H1 (cell line): ENCODE results near the gene KLHL29. TPM values are rescaled to one million over a fixed set of nuclear protein-coding genes. Genes with fewer than 3 reads are reported as not detected.

Experiments used
- CTCF ChIA-PET: fragments of 300-600 bp; sonication (Branson Sonifier 250); formaldehyde crosslinking; loops from one replicate; lab custom pipeline; 2021; ENCODE audit not compliant: partially characterized antibody; lab: Charles Lee
- POLR2A ChIA-PET: fragments of 300-600 bp; sonication (Branson Sonifier 250); formaldehyde crosslinking; loops from one replicate; lab custom pipeline; 2021; ENCODE audit warnings: inconsistent platforms; ENCODE audit not compliant: partially characterized antibody; lab: Charles Lee
- DNase-seq, 2 experiments: peaks; one replicate each; pipeline versions ENCODE4 v3.0.0 to v3.0.0-alpha.2; 2010 to 2022; ENCODE audit warnings: low spot score in 2 of 2, low read depth in 1 of 2, mixed read lengths in 1 of 2
- FAIRE-seq: peaks from 2 replicates; lab custom pipeline; 2011; peaks lifted over from hg19 to GRCh38; lab: Jason Lieb, UNC
- H2AFZ ChIP-seq: 2 replicates; pipeline ENCODE4 v1.8.1; 2012; ENCODE audit warnings: low read length, inconsistent platforms
- H2AK5ac ChIP-seq: 2 replicates; pipeline ENCODE4 v1.6.1; 2013; ENCODE audit warnings: low read depth, low read length
- H2BK120ac ChIP-seq: replicated peaks from 2 replicates; pipeline ENCODE3; 2013; ENCODE audit warnings: low read depth, low read length, inconsistent platforms
- H2BK12ac ChIP-seq: 2 replicates; pipeline ENCODE4 v1.6.1; 2013; ENCODE audit warnings: low read depth, low read length
- H2BK15ac ChIP-seq: 2 replicates; pipeline ENCODE4 v1.6.1; 2013; ENCODE audit warnings: low read length
- H2BK20ac ChIP-seq: 2 replicates; pipeline ENCODE4 v1.6.1; 2013; ENCODE audit warnings: low read length
- H2BK5ac ChIP-seq: 2 replicates; pipeline ENCODE4 v1.6.1; 2013; ENCODE audit warnings: low read depth, low read length
- H3K14ac ChIP-seq: 2 replicates; pipeline ENCODE4 v1.6.1; 2013; ENCODE audit warnings: inconsistent platforms; ENCODE audit not compliant: insufficient read length
- H3K18ac ChIP-seq: 2 replicates; pipeline ENCODE4 v1.6.1; 2013; ENCODE audit warnings: low read length; ENCODE audit errors: extremely low read depth
- H3K23ac ChIP-seq: 2 replicates; pipeline ENCODE4 v1.6.1; 2013; ENCODE audit warnings: inconsistent platforms; ENCODE audit not compliant: insufficient read length
- H3K23me2 ChIP-seq: 2 replicates; pipeline ENCODE4 v1.6.1; 2013; ENCODE audit warnings: low read depth, low read length
- H3K27ac ChIP-seq: 2 replicates; pipeline ENCODE4 v1.6.1; 2011; ENCODE audit warnings: low read depth, low read length, inconsistent platforms
- H3K27me3 ChIP-seq, 4 experiments: replicated peaks in 1 of 4; 1 replicate in 1 of 4; 2 replicates in 3 of 4; pipeline versions ENCODE4 v1.6.1 to v1.8.1; 2011 to 2013; ENCODE audit warnings: low read length in 3 of 4, mild to moderate bottlenecking in 3 of 4, inconsistent platforms in 2 of 4, mixed read lengths in 2 of 4, moderate library complexity in 1 of 4; ENCODE audit not compliant: control insufficient read depth in 3 of 4, insufficient read depth in 3 of 4; ENCODE audit errors: extremely low read depth in 1 of 4
- H3K36me3 ChIP-seq, 4 experiments: 2 replicates each; pipeline versions ENCODE4 v1.6.1 to v1.8.1; 2011 to 2013; ENCODE audit warnings: mild to moderate bottlenecking in 4 of 4, low read length in 3 of 4, moderate library complexity in 2 of 4, control low read depth in 1 of 4, inconsistent platforms in 1 of 4; ENCODE audit not compliant: insufficient read depth in 4 of 4, control insufficient read depth in 2 of 4
- H3K4ac ChIP-seq: replicated peaks from 2 replicates; pipeline ENCODE3; 2013; ENCODE audit warnings: low read length, low read depth, mixed read lengths, inconsistent platforms; ENCODE audit not compliant: insufficient read length
- H3K4me1 ChIP-seq, 4 experiments: replicated peaks in 1 of 4; 1 replicate in 1 of 4; 2 replicates in 3 of 4; pipeline versions ENCODE4 v1.6.1 to v1.8.1; 2011 to 2013; ENCODE audit warnings: low read length in 3 of 4, inconsistent platforms in 2 of 4, mixed read lengths in 1 of 4; ENCODE audit not compliant: insufficient read depth in 4 of 4, control insufficient read depth in 3 of 4
- H3K4me2 ChIP-seq, 2 experiments: 2 replicates each; pipeline versions ENCODE4 v1.6.1 to v1.8.1; 2011 to 2013; ENCODE audit warnings: low read depth in 2 of 2, low read length in 2 of 2, control low read depth in 1 of 2, inconsistent platforms in 1 of 2, mild to moderate bottlenecking in 1 of 2; ENCODE audit not compliant: insufficient read depth in 1 of 2
- H3K4me3 ChIP-seq, 4 experiments: fragments of 200-600, 300-600 bp in 1 of 4; sonication (generic), shearing (Covaris generic), sonication (Bioruptor Twin) in 1 of 4; 2 replicates each; pipeline versions ENCODE4 v1.5.1 to v1.8.1; 2011 to 2016; ENCODE audit warnings: low read length in 4 of 4, low read depth in 3 of 4, control low read depth in 2 of 4, inconsistent platforms in 2 of 4, mild to moderate bottlenecking in 2 of 4, mixed read lengths in 1 of 4, moderate library complexity in 1 of 4; ENCODE audit not compliant: insufficient read depth in 2 of 4; ENCODE audit errors: extremely low read depth in 1 of 4
- H3K56ac ChIP-seq: replicated peaks from 2 replicates; pipeline ENCODE3; 2013; ENCODE audit warnings: low read depth, mild to moderate bottlenecking, mixed read lengths, low read length, inconsistent platforms; ENCODE audit not compliant: insufficient read length
- H3K79me1 ChIP-seq: 2 replicates; pipeline ENCODE4 v1.6.1; 2013; ENCODE audit warnings: low read depth, low read length, control low read depth
- H3K79me2 ChIP-seq, 2 experiments: 2 replicates each; pipeline versions ENCODE4 v1.6.1 to v1.8.1; 2012 to 2013; ENCODE audit warnings: low read length in 2 of 2, mild to moderate bottlenecking in 2 of 2, inconsistent platforms in 1 of 2; ENCODE audit not compliant: insufficient read depth in 2 of 2, control insufficient read depth in 1 of 2
- H3K9ac ChIP-seq, 4 experiments: replicated peaks in 1 of 4; 1 replicate in 1 of 4; 2 replicates in 3 of 4; pipeline versions ENCODE4 v1.6.1 to v1.8.1; 2011 to 2013; ENCODE audit warnings: low read depth in 3 of 4, low read length in 3 of 4, control low read depth in 2 of 4, mild to moderate bottlenecking in 2 of 4, moderate library complexity in 2 of 4, inconsistent platforms in 1 of 4; ENCODE audit errors: extremely low read depth in 1 of 4
- H3K9me3 ChIP-seq, 2 experiments: 2 replicates each; pipeline versions ENCODE4 v1.6.1 to v1.8.1; 2012 to 2013; ENCODE audit warnings: mild to moderate bottlenecking in 2 of 2, moderate library complexity in 2 of 2, control low read depth in 1 of 2, inconsistent platforms in 1 of 2, low read depth in 1 of 2, low read length in 1 of 2, mixed read lengths in 1 of 2; ENCODE audit not compliant: insufficient read depth in 2 of 2
- H4K20me1 ChIP-seq, 2 experiments: replicated peaks in 1 of 2; 2 replicates each; pipeline versions ENCODE3 to v1.8.1; 2011 to 2013; ENCODE audit warnings: inconsistent platforms in 2 of 2, low read length in 2 of 2, mild to moderate bottlenecking in 1 of 2; ENCODE audit not compliant: insufficient read depth in 2 of 2, control insufficient read depth in 1 of 2
- H4K5ac ChIP-seq: 2 replicates; pipeline ENCODE4 v1.6.1; 2013; ENCODE audit warnings: low read length, low read depth, mixed read lengths, inconsistent platforms; ENCODE audit not compliant: insufficient read length
- H4K8ac ChIP-seq: 2 replicates; pipeline ENCODE4 v1.8.0; 2013; ENCODE audit warnings: mild to moderate bottlenecking, moderate library complexity, low read length, inconsistent platforms; ENCODE audit not compliant: insufficient read depth; ENCODE audit errors: extremely low read depth
- H4K91ac ChIP-seq: replicated peaks from 2 replicates; pipeline ENCODE3; 2013; ENCODE audit warnings: low read length, mixed read lengths, inconsistent platforms; ENCODE audit not compliant: insufficient read length
- BACH1 ChIP-seq: IDR thresholded peaks from 2 replicates; pipeline ENCODE4 v1.6.1; 2012; ENCODE audit warnings: low read length, improper control_type of control experiment
- FOSL1 ChIP-seq: IDR thresholded peaks from 2 replicates; pipeline ENCODE4 v1.6.1; 2011; ENCODE audit warnings: mild to moderate bottlenecking, low read depth, low read length, moderate library complexity; ENCODE audit not compliant: insufficient read depth
- WGBS, 2 experiments: shearing (Covaris generic) in 1 of 2; methylation state at CpG; one replicate each; pipeline versions ENCODE4 v1.1.6 to v1.1.7; 2013 to 2015; ENCODE audit warnings: low lambda C conversion rate in 2 of 2, mixed read lengths in 2 of 2, inconsistent platforms in 1 of 2, low coverage in 1 of 2, missing lambda C conversion rate in 1 of 2; ENCODE audit not compliant: insufficient replicate concordance in 2 of 2, insufficient coverage in 1 of 2, insufficient read length in 1 of 2; ENCODE audit errors: extremely low coverage in 1 of 2, missing lambda C conversion rate in 1 of 2; 5-methylcytosine and 5-hydroxymethylcytosine counted together
- polyA plus RNA-seq, 7 experiments: library from polyadenylated mRNA; depleted of rRNA in 3 of 7; stranded (reverse) in 5 of 7; unstranded in 2 of 7; fragments of >200 nt in 5 of 7; fragments of 200-250 nt in 2 of 7; gene quantifications; 1 replicate in 5 of 7; 2 replicates in 1 of 7; 4 replicates in 1 of 7; pipeline versions ENCODE4 v1.2.1 to v1.2.3, GENCODE V29; 2011 to 2013; ENCODE audit warnings: missing spikeins in 2 of 7, mixed read lengths in 2 of 7
- total RNA-seq: library from RNA; stranded (reverse); fragmentation: NEBNext Ultra II Directional; extraction: Animal tissue kit (Norgen Biotek cat#: 25700); gene quantifications from 2 replicates; pipeline ENCODE4 v1.2.1, GENCODE V29; 2021

KLHL29 gene
- total and polyA plus RNA-seq, 2 of the 8 experiments (the other 6 are each of a cell fraction or from before 2014, with no cell fraction given): 1.1 to 4.7 TPM

GRCh38 chr2:23691106-23691470, 306.1 kb downstream of the KLHL29 start:
- FAIRE-seq: no peak
- no peak for TF ChIP-seq FOSL1
- no peak for TF ChIP-seq BACH1

More at GRCh38 chr2:23691106-23691470, 306.1 kb downstream of the KLHL29 start:
- 92% methylated on average over 10 of the region's 10 CpGs; no CpG with 5 or more reads in 1 of the 2 experiments for WGBS, 2 experiments
- Histone ChIP-seq H3K36me3 (no peaks in the 10 kb centered on the region), H3K4me2 (no peak overlapping the region), H3K9me3 (no peaks in the 10 kb centered on the region; a peak in 1 of 4 replicates), H3K9ac (no peak overlapping the region), H3K23me2 (no peaks in the 10 kb centered on the region), H2AFZ (no peak overlapping the region), H2BK20ac (no peak overlapping the region), H4K91ac (no peak overlapping the region), H3K4me3 (no peak overlapping the region), H3K56ac (no peak overlapping the region), H2BK120ac (no peak overlapping the region), H3K4ac (no peak overlapping the region), H3K79me1 (no peaks in the 10 kb centered on the region), H2BK12ac (no peak overlapping the region), H3K79me2 (no peaks in the 10 kb centered on the region), H4K5ac (no peak overlapping the region), H3K27me3 (no peaks in the 10 kb centered on the region), H2BK15ac (no peak overlapping the region), H2AK5ac (no peak overlapping the region; the same call in 1 of the 2 replicates), H3K23ac (no peak overlapping the region), H4K20me1 (no peaks in the 10 kb centered on the region), H3K18ac (no peak overlapping the region), H3K14ac (no peak overlapping the region), H4K8ac (no peak overlapping the region), H3K27ac (no peak overlapping the region), H2BK5ac (peak overlapping the region; percentile 2; the same call in 1 of the 2 replicates), H3K4me1 (peaks cover 0 to 8% (median 7%) of the 10 kb centered on the region in 4 experiments; a peak in 5 of 7 replicates)
- CTCF ChIA-PET: no interaction called here
- DNase-seq: no peak
- POLR2A ChIA-PET: interaction anchor here (1.0 to 1.1 kb wide), 2 partner anchors 8 to 9 kb away, joined by 3 to 4 read pairs; no protein-coding TSS in a partner anchor
